Right hindlimb (tissue), 1 donor: ENCODE data around the gene OLFM2.
"Not testable (repeated sequence)": the region's sequence is repeated elsewhere in the genome, so short reads cannot be mapped to it uniquely, and the experiment has no call there.

Source experiments
- DNase-seq: peaks from one replicate; pipeline ENCODE4 v3.0.0-alpha.2; 2018

OLFM2 gene

GRCh38 chr19:9936326-9937000 lies at the start of gene OLFM2:
TSS of gene OLFM2 (minus strand) at chr19:9936515. CDS start at chr19:9936366, 149 bp downstream.
- DNase-seq: peak; percentile 73

GRCh38 chr19:9981406-9982260 lies 45.3 kb upstream of the OLFM2 start:
- DNase-seq: no peak

GRCh38 chr19:9972103-9972502 lies 35.8 kb upstream of the OLFM2 start:
- no peak for DNase-seq

GRCh38 chr19:9971166-9971897 lies 35.0 kb upstream of the OLFM2 start:
- no peak for DNase-seq

- DNase-seq: no peak
These were observed 34.2 kb upstream of the OLFM2 start for GRCh38 chr19:9970481-9970880.

- DNase-seq: no peak
These were observed 33.3 kb upstream of the OLFM2 start for GRCh38 chr19:9969688-9969975.

- no peak for DNase-seq
These were observed 32.7 kb upstream of the OLFM2 start for GRCh38 chr19:9968820-9969687.

- DNase-seq: no peak
These were observed 31.0 kb upstream of the OLFM2 start for GRCh38 chr19:9967326-9967725.

- no peak for DNase-seq
These were observed 30.1 kb upstream of the OLFM2 start for GRCh38 chr19:9966448-9966847.

GRCh38 chr19:9966024-9966423 lies 29.7 kb upstream of the OLFM2 start:
- DNase-seq: no peak

- DNase-seq: no peak
These were observed 26.4 kb upstream of the OLFM2 start for GRCh38 chr19:9962623-9963290.

- DNase-seq: no peak
These were observed 24.8 kb upstream of the OLFM2 start for GRCh38 chr19:9961103-9961502.

GRCh38 chr19:9958379-9958821 lies 22.1 kb upstream of the OLFM2 start:
- DNase-seq: no peak

- DNase-seq: no peak
These were observed 20.6 kb upstream of the OLFM2 start for GRCh38 chr19:9956956-9957355.

- DNase-seq: no peak
These were observed 17.7 kb upstream of the OLFM2 start for GRCh38 chr19:9953802-9954542.

GRCh38 chr19:9952276-9952675 lies 16.0 kb upstream of the OLFM2 start:
- no peak for DNase-seq

GRCh38 chr19:9947441-9947840 lies 11.1 kb upstream of the OLFM2 start:
- no peak for DNase-seq

- not testable (repeated sequence) for DNase-seq
These were observed 10.3 kb upstream of the OLFM2 start for GRCh38 chr19:9946528-9947125.

- DNase-seq: peak; percentile 97
These were observed 9.1 kb upstream of the OLFM2 start for GRCh38 chr19:9945319-9945966.

- no peak for DNase-seq
These were observed 7.4 kb upstream of the OLFM2 start for GRCh38 chr19:9943744-9944143.
